Thyroid gland (tissue), 4 donors: Measurements from ENCODE around the gene ZBP1.

Source experiments
- POLR2A ChIP-seq, 2 donors: fragments of 450-650 bp; IDR thresholded peaks; one replicate each; pipeline ENCODE4 v1.6.1; 2017; ENCODE audit warnings: antibody characterized with exemption in 2 of 2, mild to moderate bottlenecking in 2 of 2, moderate library complexity in 1 of 2
- TF ChIP-seq, protein P1 (sequence below), 6 experiments: fragments of 200-600 bp in 3 of 6; fragments of 450-650 bp in 3 of 6; sonication (generic) in 3 of 6; IDR thresholded peaks; one replicate each; pipeline ENCODE4 v1.5.1; 2016 to 2019; ENCODE audit warnings: antibody characterized with exemption in 6 of 6, mild to moderate bottlenecking in 2 of 6, inconsistent platforms in 1 of 6, moderate library complexity in 1 of 6

DNA sequence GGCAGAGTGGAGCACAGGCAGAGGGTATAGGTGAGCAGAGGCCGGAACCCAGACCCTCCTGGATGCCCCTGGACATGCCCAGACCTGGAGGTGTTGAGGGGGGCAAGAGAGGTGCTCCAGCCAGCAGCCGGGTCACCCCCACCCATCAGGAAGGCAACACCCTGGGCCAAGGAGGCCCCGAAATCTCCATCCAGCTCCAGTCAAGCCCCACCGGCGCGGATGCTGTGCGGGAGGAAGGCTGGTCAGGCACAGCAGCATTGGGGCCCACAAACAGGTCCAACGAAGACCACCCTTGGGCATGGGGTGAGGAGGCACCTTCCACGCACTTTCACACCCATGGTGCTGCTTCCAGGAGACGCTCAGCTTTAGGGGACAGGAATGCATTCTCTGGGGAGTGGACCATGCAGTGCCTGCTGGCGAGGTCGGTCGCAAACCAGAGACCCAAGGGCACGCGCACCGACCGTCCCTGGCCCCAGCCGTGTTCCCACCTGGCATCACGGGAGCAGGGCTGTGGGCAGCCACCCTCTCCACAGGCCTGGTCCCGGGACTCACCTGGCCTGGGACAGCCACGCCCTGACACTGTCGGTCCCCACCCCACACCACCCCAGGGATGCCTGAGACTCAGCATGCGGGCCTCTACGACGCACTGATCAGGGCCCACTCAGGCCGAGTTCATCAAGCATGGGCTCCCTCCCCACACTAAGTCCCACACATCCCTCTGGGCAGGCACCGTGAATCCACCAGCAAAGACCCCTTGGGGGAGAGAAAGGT lies 43.6 kb upstream of the ZBP1 start:
- TF ChIP-seq, protein P1, sequence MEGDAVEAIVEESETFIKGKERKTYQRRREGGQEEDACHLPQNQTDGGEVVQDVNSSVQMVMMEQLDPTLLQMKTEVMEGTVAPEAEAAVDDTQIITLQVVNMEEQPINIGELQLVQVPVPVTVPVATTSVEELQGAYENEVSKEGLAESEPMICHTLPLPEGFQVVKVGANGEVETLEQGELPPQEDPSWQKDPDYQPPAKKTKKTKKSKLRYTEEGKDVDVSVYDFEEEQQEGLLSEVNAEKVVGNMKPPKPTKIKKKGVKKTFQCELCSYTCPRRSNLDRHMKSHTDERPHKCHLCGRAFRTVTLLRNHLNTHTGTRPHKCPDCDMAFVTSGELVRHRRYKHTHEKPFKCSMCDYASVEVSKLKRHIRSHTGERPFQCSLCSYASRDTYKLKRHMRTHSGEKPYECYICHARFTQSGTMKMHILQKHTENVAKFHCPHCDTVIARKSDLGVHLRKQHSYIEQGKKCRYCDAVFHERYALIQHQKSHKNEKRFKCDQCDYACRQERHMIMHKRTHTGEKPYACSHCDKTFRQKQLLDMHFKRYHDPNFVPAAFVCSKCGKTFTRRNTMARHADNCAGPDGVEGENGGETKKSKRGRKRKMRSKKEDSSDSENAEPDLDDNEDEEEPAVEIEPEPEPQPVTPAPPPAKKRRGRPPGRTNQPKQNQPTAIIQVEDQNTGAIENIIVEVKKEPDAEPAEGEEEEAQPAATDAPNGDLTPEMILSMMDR (IDR thresholded peaks at IDR 0.05), result no peak
- no peak for TF ChIP-seq POLR2A (IDR thresholded peaks at IDR 0.05)
